ENCODE measurements around the gene DCAF15.

DCAF15 gene

GRCh38 chr19:13926715-13927114 lies 25.6 kb upstream of the DCAF15 start:
- H3K36me3 ChIP-seq: peaks cover 70 to 89% (median 82%) of the 10 kb centered on the region in 11 experiments
- H3K27ac ChIP-seq: peak overlapping the region in 2 of 11 experiments; percentile 20 to 32; a peak in 4 of 22 replicates
- H3K4me2 ChIP-seq: peak overlapping the region in 5 of 11 experiments; percentile 22 to 63 (median 57); a peak in 9 of 22 replicates
- peaks cover 0 to 15% (median 6%) of the 10 kb centered on the region in 10 experiments; a peak in 10 of 20 replicates for H3K4me1 ChIP-seq
- H3K4me3 ChIP-seq: no peak overlapping the region
- no peaks in the 10 kb centered on the region for H3K27me3 ChIP-seq
- peak overlapping the region in 1 of 11 experiments; percentile 8; a peak in 1 of 22 replicates for H3K9ac ChIP-seq
- H3K9me3 ChIP-seq (replicated peaks in 1 of 11): no peaks in the 10 kb centered on the region
- peaks cover 0 to 13% (median 0%) of the 10 kb centered on the region in 11 experiments; a peak in 4 of 22 replicates for H4K20me1 ChIP-seq
- TF ChIP-seq Cebpa-rat (IDR thresholded peaks at IDR 0.05): no peak

GRCh38 chr19:13929340-13929739 lies 23.0 kb upstream of the DCAF15 start:
- Histone ChIP-seq H3K9me3 (replicated peaks in 1 of 11) (no peaks in the 10 kb centered on the region), H3K27me3 (no peaks in the 10 kb centered on the region), H3K9ac (no peak overlapping the region), H3K36me3 (peaks cover 45 to 63% (median 57%) of the 10 kb centered on the region in 11 experiments), H3K27ac (no peak overlapping the region), H3K4me1 (peaks cover 0 to 15% (median 6%) of the 10 kb centered on the region in 10 experiments; a peak in 10 of 20 replicates), H4K20me1 (peaks cover 0 to 19% (median 0%) of the 10 kb centered on the region in 11 experiments; a peak in 5 of 22 replicates), H3K4me3 (no peak overlapping the region), H3K4me2 (no peak overlapping the region)
- no peak for TF ChIP-seq Cebpa-rat (IDR thresholded peaks at IDR 0.05)

GRCh38 chr19:13929956-13930355 lies 22.4 kb upstream of the DCAF15 start:
- Histone ChIP-seq H3K4me2 (no peak overlapping the region), H3K27ac (no peak overlapping the region), H3K4me1 (peaks cover 0 to 15% (median 6%) of the 10 kb centered on the region in 10 experiments; a peak in 10 of 20 replicates), H3K27me3 (no peaks in the 10 kb centered on the region), H3K4me3 (no peak overlapping the region), H3K36me3 (peaks cover 39 to 57% (median 52%) of the 10 kb centered on the region in 11 experiments), H3K9me3 (replicated peaks in 1 of 11) (no peaks in the 10 kb centered on the region), H3K9ac (no peak overlapping the region), H4K20me1 (peaks cover 0 to 19% (median 0%) of the 10 kb centered on the region in 11 experiments; a peak in 5 of 22 replicates)
- TF ChIP-seq Cebpa-rat (IDR thresholded peaks at IDR 0.05): no peak

GRCh38 chr19:13930402-13930801 lies 21.9 kb upstream of the DCAF15 start:
- Histone ChIP-seq H3K9ac (0 out of 22 replicates have a peak overlapping the region, but pooled peaks of 1 of the 11 experiments have one; percentile 18), H4K20me1 (peaks cover 0 to 19% (median 0%) of the 10 kb centered on the region in 11 experiments; a peak in 5 of 22 replicates), H3K9me3 (replicated peaks in 1 of 11) (no peaks in the 10 kb centered on the region), H3K4me2 (no peak overlapping the region), H3K4me3 (no peak overlapping the region), H3K27me3 (no peaks in the 10 kb centered on the region), H3K36me3 (peaks cover 34 to 52% (median 47%) of the 10 kb centered on the region in 11 experiments), H3K27ac (no peak overlapping the region; a peak in 1 of 22 replicates), H3K4me1 (peaks cover 0 to 16% (median 6%) of the 10 kb centered on the region in 10 experiments; a peak in 10 of 20 replicates)
- TF ChIP-seq Cebpa-rat (IDR thresholded peaks at IDR 0.05): no peak

GRCh38 chr19:13931391-13932148 lies 20.7 kb upstream of the DCAF15 start:
- peaks cover 26 to 42% (median 38%) of the 10 kb centered on the region in 11 experiments for H3K36me3 ChIP-seq
- H3K9me3 ChIP-seq (replicated peaks in 1 of 11): no peaks in the 10 kb centered on the region
- no peak overlapping the region for H3K4me2 ChIP-seq
- H3K27ac ChIP-seq: no peak overlapping the region
- no peak for TF ChIP-seq Cebpa-rat (IDR thresholded peaks at IDR 0.05)
- H3K4me1 ChIP-seq: peaks cover 0 to 21% (median 11%) of the 10 kb centered on the region in 10 experiments; a peak in 13 of 20 replicates
- H3K4me3 ChIP-seq: no peak overlapping the region
- H3K27me3 ChIP-seq: no peaks in the 10 kb centered on the region
- H3K9ac ChIP-seq: no peak overlapping the region
- H4K20me1 ChIP-seq: peaks cover 0 to 18% (median 0%) of the 10 kb centered on the region in 11 experiments; a peak in 5 of 22 replicates

GRCh38 chr19:13932149-13932637 lies 20.1 kb upstream of the DCAF15 start:
- peaks cover 0 to 15% (median 8%) of the 10 kb centered on the region in 10 experiments; a peak in 13 of 20 replicates for H3K4me1 ChIP-seq
- H3K36me3 ChIP-seq: peaks cover 19 to 36% (median 32%) of the 10 kb centered on the region in 11 experiments
- peaks cover 0 to 15% (median 0%) of the 10 kb centered on the region in 11 experiments; a peak in 5 of 22 replicates for H4K20me1 ChIP-seq
- no peak overlapping the region for H3K4me3 ChIP-seq
- H3K27ac ChIP-seq: no peak overlapping the region
- no peak for TF ChIP-seq Cebpa-rat (IDR thresholded peaks at IDR 0.05)
- H3K9ac ChIP-seq: no peak overlapping the region
- no peak overlapping the region for H3K4me2 ChIP-seq
- H3K27me3 ChIP-seq: no peaks in the 10 kb centered on the region
- no peaks in the 10 kb centered on the region for H3K9me3 ChIP-seq (replicated peaks in 1 of 11)

GRCh38 chr19:13932911-13933393 lies 19.4 kb upstream of the DCAF15 start:
- H3K4me2 ChIP-seq: no peak overlapping the region
- H3K9me3 ChIP-seq (replicated peaks in 1 of 11): no peaks in the 10 kb centered on the region
- no peak for TF ChIP-seq Cebpa-rat (IDR thresholded peaks at IDR 0.05)
- H3K9ac ChIP-seq: no peak overlapping the region
- H3K27me3 ChIP-seq: no peaks in the 10 kb centered on the region; a peak in 1 of 22 replicates
- H3K4me1 ChIP-seq: peaks cover 0 to 17% (median 8%) of the 10 kb centered on the region in 10 experiments; a peak in 13 of 20 replicates
- H3K36me3 ChIP-seq: peaks cover 12 to 29% (median 25%) of the 10 kb centered on the region in 11 experiments; a peak in 21 of 22 replicates
- H3K27ac ChIP-seq: no peak overlapping the region
- no peak overlapping the region for H3K4me3 ChIP-seq
- H4K20me1 ChIP-seq: peaks cover 0 to 15% (median 0%) of the 10 kb centered on the region in 11 experiments; a peak in 4 of 22 replicates

- Histone ChIP-seq H4K20me1 (peaks cover 0 to 15% (median 0%) of the 10 kb centered on the region in 11 experiments; a peak in 4 of 22 replicates), H3K27me3 (no peaks in the 10 kb centered on the region; a peak in 1 of 22 replicates), H3K36me3 (peaks cover 6 to 18% (median 15%) of the 10 kb centered on the region in 11 experiments; a peak in 15 of 22 replicates), H3K9ac (no peak overlapping the region), H3K4me1 (peaks cover 0 to 26% (median 9%) of the 10 kb centered on the region in 10 experiments; a peak in 13 of 20 replicates), H3K4me3 (no peak overlapping the region), H3K9me3 (replicated peaks in 1 of 11) (no peaks in the 10 kb centered on the region), H3K4me2 (no peak overlapping the region), H3K27ac (no peak overlapping the region)
- TF ChIP-seq Cebpa-rat (IDR thresholded peaks at IDR 0.05): no peak
These were observed 17.6 kb upstream of the DCAF15 start for GRCh38 chr19:13934785-13935109.

All from BLaER1 treated with 17β-estradiol and CSF1 and Interleukin-3, amounts not matched to agents 10 nM and 100 nM (cell line).